ENCODE measurements around the gene GSK3B.
A peak's percentile ranks its signal among the peaks of the same experiment; 100 is the strongest.
"Not testable (repeated sequence)": the region's sequence is repeated elsewhere in the genome, so short reads cannot be mapped to it uniquely, and the experiment has no call there.

The GSK3B gene

GRCh38 chr3:120052225-120052624, 42.0 kb downstream of the GSK3B start:
- DNase-seq: no peak

- DNase-seq: not testable (repeated sequence)
Measured at GRCh38 chr3:120051570-120051969, 42.7 kb downstream of the GSK3B start.

GRCh38 chr3:120049881-120050539, 44.2 kb downstream of the GSK3B start:
- peak; percentile 33 for DNase-seq

- DNase-seq: no peak
Measured at GRCh38 chr3:120049072-120049471, 45.2 kb downstream of the GSK3B start.

- DNase-seq: no peak
Measured at GRCh38 chr3:120048355-120049041, 45.7 kb downstream of the GSK3B start.

- no peak for DNase-seq
Measured at GRCh38 chr3:120047686-120048085, 46.6 kb downstream of the GSK3B start.

GRCh38 chr3:120040813-120041377, 53.4 kb downstream of the GSK3B start:
- DNase-seq: no peak

- DNase-seq: peak; percentile 21
Measured at GRCh38 chr3:120039642-120040610, 54.3 kb downstream of the GSK3B start.

GRCh38 chr3:120033596-120033995, 60.7 kb downstream of the GSK3B start:
- DNase-seq: peak; percentile 10

GRCh38 chr3:120031561-120031960, 62.7 kb downstream of the GSK3B start:
- DNase-seq: no peak

GRCh38 chr3:120029749-120030148, 64.5 kb downstream of the GSK3B start:
- DNase-seq: no peak

GRCh38 chr3:120028271-120029047, 65.8 kb downstream of the GSK3B start:
- DNase-seq: no peak

GRCh38 chr3:120027226-120027625, 67.0 kb downstream of the GSK3B start:
- no peak for DNase-seq

- DNase-seq: no peak
Measured at GRCh38 chr3:120025520-120025919, 68.7 kb downstream of the GSK3B start.

- DNase-seq: no peak
Measured at GRCh38 chr3:120024103-120024502, 70.1 kb downstream of the GSK3B start.

GRCh38 chr3:120022729-120023128, 71.5 kb downstream of the GSK3B start:
- peak; percentile 46 for DNase-seq

GRCh38 chr3:120021523-120021922, 72.7 kb downstream of the GSK3B start:
- no peak for DNase-seq

- DNase-seq: no peak
Measured at GRCh38 chr3:120018299-120018698, 75.9 kb downstream of the GSK3B start.

- no peak for DNase-seq
Measured at GRCh38 chr3:120017692-120018091, 76.6 kb downstream of the GSK3B start.

GRCh38 chr3:120013481-120013880, 80.8 kb downstream of the GSK3B start:
- DNase-seq: no peak

GRCh38 chr3:120005741-120006140, 88.5 kb downstream of the GSK3B start:
- not testable (repeated sequence) for DNase-seq

GRCh38 chr3:120004008-120004498, 90.2 kb downstream of the GSK3B start:
- peak; percentile 62 for DNase-seq
